ENCODE data around the gene JARID2.

GRCh38 chr6:15260099-15260821 is 14.4 kb downstream of the JARID2 start:
- TF ChIP-seq CTCF (IDR thresholded peaks at IDR 0.05), result no peak
- TF ChIP-seq REST (IDR thresholded peaks at IDR 0.05; ENCODE audit: insufficient read depth in 1 of 2, low read depth in 2 of 2, low read length in 1 of 2), result no peak
- no peak for TF ChIP-seq POLR2AphosphoS5 (IDR thresholded peaks at IDR 0.05; ENCODE audit: low read depth, low read length)
- TF ChIP-seq SIN3A (IDR thresholded peaks at IDR 0.05; ENCODE audit: borderline replicate concordance, insufficient read depth, low read depth, low read length), result no peak
